Measurements from ENCODE around the gene MCCD1. TPM values are rescaled to one million over a fixed set of nuclear protein-coding genes. Genes with fewer than 3 reads are reported as not detected.
A peak's percentile ranks its signal among the peaks of the same experiment; 100 is the strongest.

Gene MCCD1
- total and polyA plus RNA-seq, 2 experiments from 2014 or later = not detected

GRCh38 chr6:31531771-31532643 is 3.2 kb downstream of the MCCD1 start:
- Histone ChIP-seq H3K27ac (peak overlapping the region; percentile 68), H3K9me3 (ENCODE audit: low read depth) (no peaks in the 10 kb centered on the region), H3K4me1 (ENCODE audit: low read depth) (no peaks in the 10 kb centered on the region), H3K36me3 (peaks cover 67% of the 10 kb centered on the region), H3K27me3 (no peaks in the 10 kb centered on the region), H3K4me3 (no peak overlapping the region)
- TF ChIP-seq CTCF (IDR thresholded peaks at IDR 0.05; ENCODE audit: low read depth, low read length) = no peak
- DNase-seq (ENCODE audit: low read depth in 1 of 2, low spot score in 1 of 2) = no peak

- H3K27ac ChIP-seq = peak overlapping the region; percentile 68
- H3K4me3 ChIP-seq = no peak overlapping the region
- no peaks in the 10 kb centered on the region for H3K9me3 ChIP-seq (ENCODE audit: low read depth)
- no peaks in the 10 kb centered on the region for H3K4me1 ChIP-seq (ENCODE audit: low read depth)
- no peaks in the 10 kb centered on the region for H3K27me3 ChIP-seq
- TF ChIP-seq CTCF (IDR thresholded peaks at IDR 0.05; ENCODE audit: low read depth, low read length) = no peak
- no peak for DNase-seq (ENCODE audit: low read depth in 1 of 2, low spot score in 1 of 2)
- peaks cover 73% of the 10 kb centered on the region for H3K36me3 ChIP-seq
These were observed 4.1 kb downstream of the MCCD1 start for GRCh38 chr6:31532644-31533454.

DNA sequence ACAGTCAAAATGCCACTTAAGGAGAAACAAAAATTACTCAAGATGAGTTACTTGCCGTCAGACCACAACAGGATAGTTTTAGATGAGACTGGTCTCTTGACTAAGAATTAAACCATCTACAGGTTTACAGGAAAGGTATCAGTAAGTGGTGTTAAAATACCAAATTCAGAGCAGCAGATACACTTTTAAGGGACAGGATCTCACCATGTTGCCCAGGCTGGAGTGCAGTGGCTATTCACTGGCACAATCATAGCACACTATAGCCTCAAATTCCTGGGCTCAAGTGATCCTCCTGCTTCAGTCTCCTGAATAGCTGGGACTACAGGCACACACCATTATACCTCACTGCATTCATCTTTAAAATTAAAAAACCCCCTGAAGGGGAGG is 4.7 kb downstream of the MCCD1 start:
- Histone ChIP-seq H3K9me3 (ENCODE audit: low read depth) (no peaks in the 10 kb centered on the region), H3K27me3 (no peaks in the 10 kb centered on the region), H3K4me1 (ENCODE audit: low read depth) (no peaks in the 10 kb centered on the region), H3K36me3 (peaks cover 77% of the 10 kb centered on the region), H3K27ac (peak overlapping the region; percentile 68), H3K4me3 (no peak overlapping the region)
- no peak for TF ChIP-seq CTCF (IDR thresholded peaks at IDR 0.05; ENCODE audit: low read depth, low read length)
- no peak for DNase-seq (ENCODE audit: low read depth in 1 of 2, low spot score in 1 of 2)

GRCh38 chr6:31534011-31534410 is 5.2 kb downstream of the MCCD1 start:
- Histone ChIP-seq H3K36me3 (peaks cover 83% of the 10 kb centered on the region), H3K27ac (no peak overlapping the region), H3K4me3 (no peak overlapping the region), H3K4me1 (ENCODE audit: low read depth) (no peaks in the 10 kb centered on the region), H3K9me3 (ENCODE audit: low read depth) (no peaks in the 10 kb centered on the region), H3K27me3 (no peaks in the 10 kb centered on the region)
- TF ChIP-seq CTCF (IDR thresholded peaks at IDR 0.05; ENCODE audit: low read depth, low read length) = no peak
- DNase-seq (ENCODE audit: low read depth in 1 of 2, low spot score in 1 of 2) = no peak

DNA sequence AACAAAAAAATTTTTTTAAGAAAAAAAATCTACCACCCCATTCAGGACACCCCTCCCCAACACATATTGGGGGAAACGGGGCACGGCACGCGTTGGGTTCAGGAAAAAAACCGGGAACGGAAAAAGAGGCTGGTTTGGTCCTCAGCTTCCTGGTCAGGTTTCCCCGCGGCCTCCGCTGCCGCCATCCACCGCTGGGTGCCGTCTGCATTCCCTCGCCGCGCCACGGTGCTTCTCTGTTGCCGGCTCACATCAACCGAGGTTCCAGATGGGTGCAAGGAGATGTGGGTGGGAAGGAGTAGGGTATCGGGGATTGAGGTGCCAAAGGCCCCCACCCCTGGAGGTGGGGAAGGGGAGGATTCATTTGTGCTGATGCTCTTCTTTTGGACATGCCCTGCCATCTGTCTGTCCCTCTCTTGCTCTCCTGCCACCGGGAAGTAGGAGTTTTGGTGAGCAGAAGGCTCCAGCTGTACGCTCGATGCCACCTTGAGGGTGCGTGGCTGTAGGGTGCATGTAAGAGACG is 5.8 kb downstream of the MCCD1 start:
- Histone ChIP-seq H3K27me3 (no peaks in the 10 kb centered on the region), H3K4me3 (no peak overlapping the region), H3K4me1 (ENCODE audit: low read depth) (peaks cover 4% of the 10 kb centered on the region), H3K27ac (no peak overlapping the region), H3K36me3 (peaks cover 88% of the 10 kb centered on the region), H3K9me3 (ENCODE audit: low read depth) (no peaks in the 10 kb centered on the region)
- no peak for TF ChIP-seq CTCF (IDR thresholded peaks at IDR 0.05; ENCODE audit: low read depth, low read length)
- DNase-seq (ENCODE audit: low read depth in 1 of 2, low spot score in 1 of 2) = no peak
